T1000 (cell line): ENCODE measurements around the gene TRAF7.
A peak's percentile ranks its signal among the peaks of the same experiment; 100 is the strongest.

Experiments
- DNase-seq: peaks from one replicate; lab custom pipeline; 2025; ENCODE audit warnings: mixed read lengths; lab: John Stamatoyannopoulos, UW

TRAF7 gene

GRCh38 chr16:2147981-2148671 lies 7.5 kb upstream of the TRAF7 start, which contains the start of gene RAB26:
RAB26 (plus strand) TSS chr16:2148625; CDS start chr16:2148784, 159 bp downstream.
- peak; percentile 65 for DNase-seq

- DNase-seq, result no peak
Measured at GRCh38 chr16:2148714-2149629, 6.6 kb upstream of the TRAF7 start.

GRCh38 chr16:2149630-2150417 lies 5.8 kb upstream of the TRAF7 start:
- DNase-seq, result no peak

GRCh38 chr16:2150418-2151187 lies 5.0 kb upstream of the TRAF7 start:
- no peak for DNase-seq

DNA sequence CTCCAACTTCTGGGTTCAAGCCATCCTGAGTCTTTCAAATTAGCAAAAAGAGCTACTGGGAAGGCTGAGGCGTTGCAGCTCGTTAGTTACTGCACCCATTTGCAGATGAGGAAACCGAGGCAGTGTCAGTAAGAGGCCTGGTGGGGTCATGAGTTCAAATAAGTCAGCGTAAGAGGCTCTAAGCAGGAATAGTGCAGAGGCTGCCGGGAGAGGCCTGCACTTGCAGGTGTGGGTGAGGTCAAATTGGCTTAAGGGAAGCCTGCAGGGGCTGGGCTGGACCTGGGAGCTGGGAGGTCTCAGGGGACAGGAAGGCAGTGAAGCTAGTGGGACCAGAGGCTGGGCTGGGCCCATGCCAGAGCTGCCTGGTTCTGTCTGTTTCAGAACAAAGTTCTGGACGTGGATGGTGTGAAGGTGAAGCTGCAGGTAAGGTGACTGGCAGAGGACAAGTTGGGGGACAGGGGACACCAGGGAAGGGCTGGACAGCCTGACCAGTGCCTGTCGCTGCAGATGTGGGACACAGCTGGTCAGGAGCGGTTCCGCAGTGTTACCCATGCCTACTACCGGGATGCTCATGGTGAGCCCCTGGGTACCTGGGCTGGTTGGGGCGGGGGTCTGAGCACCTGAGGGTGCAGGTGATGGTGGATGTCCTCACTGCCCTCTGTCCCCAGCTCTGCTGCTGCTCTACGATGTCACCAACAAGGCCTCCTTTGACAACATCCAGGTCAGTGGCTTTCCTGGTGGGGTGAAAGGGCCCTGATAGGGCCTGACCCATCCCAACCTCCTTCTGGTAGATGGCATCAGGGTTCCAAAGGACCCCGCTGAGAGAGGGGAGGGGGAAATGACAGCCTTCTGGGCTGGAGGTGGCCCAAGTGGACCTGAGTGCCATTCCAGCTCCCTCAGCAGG lies 4.1 kb upstream of the TRAF7 start:
- DNase-seq, result no peak

GRCh38 chr16:2152695-2153506 lies 2.7 kb upstream of the TRAF7 start:
- no peak for DNase-seq

DNA sequence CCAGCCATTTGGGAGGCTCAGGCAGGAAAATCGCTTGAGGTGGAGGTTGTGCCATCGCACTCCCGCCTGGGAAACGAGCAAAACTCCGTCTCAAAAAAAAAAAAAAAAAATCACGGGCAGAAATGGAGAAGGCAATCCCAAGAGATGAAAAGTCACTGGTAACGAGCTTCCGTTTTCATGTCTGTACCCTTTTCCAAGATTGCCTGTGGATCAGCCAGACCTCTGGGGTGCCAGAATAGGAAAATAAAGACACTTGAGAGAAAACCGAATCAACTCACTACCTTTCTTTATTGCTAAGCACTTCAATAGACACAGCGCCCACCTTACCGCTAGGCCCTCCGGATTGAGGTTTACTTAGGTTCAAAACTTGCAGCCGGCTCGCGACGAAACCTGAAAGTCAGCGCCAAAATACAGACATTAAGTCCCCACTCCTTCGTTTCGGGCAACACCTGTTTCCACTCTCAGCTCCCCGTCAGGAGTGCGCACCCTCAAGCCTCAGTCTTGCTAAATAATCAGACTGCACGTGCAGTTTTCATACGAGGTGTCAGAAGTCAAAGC lies 970 bp upstream of the TRAF7 start:
- DNase-seq, result no peak

- no peak for DNase-seq
Measured at GRCh38 chr16:2155977-2156848, 631 bp downstream of the TRAF7 start.

DNA sequence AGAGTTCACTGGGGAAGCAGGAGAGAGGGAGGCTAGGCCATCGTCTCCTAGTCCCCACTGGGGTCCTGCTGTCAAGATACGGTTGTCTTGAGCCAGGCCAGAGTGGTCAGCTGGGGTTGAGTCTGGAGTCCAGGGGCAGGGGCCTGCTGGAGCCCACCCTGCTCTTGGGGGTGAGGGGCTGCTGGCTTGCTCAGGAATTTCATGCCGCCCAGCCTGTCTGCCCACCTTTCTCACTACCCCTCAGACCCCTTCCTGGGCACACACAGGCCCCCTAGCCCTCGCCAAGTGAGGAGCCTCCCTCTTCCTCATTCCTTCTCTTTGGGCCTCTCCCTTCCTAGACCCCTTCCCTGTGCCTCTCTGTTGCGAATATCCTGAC lies 1.3 kb downstream of the TRAF7 start:
- no peak for DNase-seq

DNA sequence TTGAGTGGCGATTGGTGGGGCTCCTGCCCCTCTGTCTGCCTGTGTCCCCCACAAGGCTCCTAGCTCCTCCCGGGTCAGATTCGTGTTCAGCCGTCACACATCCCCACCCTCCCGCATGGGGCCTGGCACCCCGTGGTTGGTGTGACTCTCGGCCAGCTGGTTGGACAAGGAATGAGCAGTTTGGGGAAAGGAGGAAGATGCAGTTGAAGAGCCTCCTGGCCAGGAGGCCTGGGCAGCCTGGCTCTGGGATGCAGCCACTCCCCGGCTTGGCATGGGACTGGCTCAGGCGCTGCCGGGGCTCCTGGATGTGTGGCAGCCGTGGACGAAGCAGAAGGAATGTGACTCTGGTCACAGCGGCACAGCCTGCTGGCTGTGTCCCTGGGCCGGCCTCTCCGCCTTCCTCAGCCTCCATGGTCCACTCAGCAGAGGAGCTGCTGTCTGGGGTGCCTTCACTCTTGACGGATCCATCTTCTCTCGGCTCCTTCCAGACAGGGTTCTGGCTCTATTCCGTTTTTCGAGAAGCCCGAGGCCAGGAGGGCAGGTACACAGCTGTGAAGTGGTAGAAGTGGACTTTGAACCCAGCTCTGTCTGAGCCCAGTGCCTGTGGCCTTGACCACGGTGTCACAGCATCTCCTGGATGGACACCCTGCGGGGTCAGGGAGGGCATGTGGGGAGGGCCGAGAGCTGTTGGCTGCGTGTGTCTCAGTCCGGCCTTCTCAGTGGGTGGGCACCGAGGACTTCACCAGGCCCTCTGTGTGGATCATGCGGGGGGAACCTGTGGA lies 2.1 kb downstream of the TRAF7 start:
- no peak for DNase-seq

DNA sequence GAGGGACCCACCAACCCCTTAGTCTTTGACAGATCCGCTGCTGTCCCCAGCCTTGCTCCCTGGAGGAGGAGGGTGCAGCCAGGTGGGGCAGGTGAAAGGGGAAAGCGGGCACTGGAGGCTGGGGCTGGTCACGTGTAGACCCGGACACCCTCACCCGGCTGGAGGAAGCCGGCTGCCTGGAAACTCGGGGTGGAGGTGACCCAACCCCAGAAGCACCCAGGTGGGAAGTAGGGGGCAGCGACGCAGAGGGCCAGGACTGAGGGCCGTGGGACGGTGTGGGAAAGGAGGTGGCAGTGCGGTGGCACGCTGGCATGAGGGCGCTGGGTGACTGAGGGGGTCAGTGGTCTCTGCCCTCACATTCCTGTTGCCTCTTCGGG lies 2.7 kb downstream of the TRAF7 start:
- no peak for DNase-seq

DNA sequence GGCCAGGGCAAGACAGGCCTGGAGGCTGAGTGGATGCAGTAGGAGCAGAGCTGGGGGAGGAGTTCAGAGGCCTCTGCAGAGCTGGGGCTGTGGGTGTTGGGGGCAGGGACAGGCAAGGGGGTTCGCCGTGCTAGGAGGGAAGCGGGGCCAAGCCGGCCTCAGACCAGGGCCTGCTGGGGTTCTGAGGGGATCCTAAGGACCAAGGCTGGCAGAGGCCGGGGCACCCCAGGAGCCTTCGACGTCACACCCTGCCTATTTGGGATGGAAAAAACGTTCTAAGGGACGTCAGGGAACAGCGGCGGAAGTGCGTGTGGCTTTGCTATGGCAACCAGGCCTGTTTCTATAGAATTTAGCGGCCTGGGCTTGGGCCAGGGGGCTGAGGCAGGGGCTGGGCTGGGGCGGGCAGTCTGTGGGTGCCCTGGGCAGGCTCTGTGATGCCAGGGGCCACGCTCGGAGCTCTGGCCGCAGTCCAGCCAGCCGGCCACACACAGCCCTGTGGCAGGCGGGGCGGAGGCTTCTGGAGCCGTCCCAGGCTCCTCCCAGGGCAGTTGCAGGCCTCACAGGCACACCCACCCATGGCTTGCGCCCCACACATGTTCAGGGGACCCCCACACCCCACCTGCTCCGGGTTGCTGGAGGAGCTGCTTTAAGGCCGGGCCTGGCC lies 3.7 kb downstream of the TRAF7 start:
- peak; percentile 25 for DNase-seq

GRCh38 chr16:2160915-2161551 lies 5.5 kb downstream of the TRAF7 start:
- DNase-seq, result no peak

- DNase-seq, result no peak
Measured at GRCh38 chr16:2161911-2162310, 6.3 kb downstream of the TRAF7 start.

- no peak for DNase-seq
Measured at GRCh38 chr16:2162676-2163118, 7.1 kb downstream of the TRAF7 start.

DNA sequence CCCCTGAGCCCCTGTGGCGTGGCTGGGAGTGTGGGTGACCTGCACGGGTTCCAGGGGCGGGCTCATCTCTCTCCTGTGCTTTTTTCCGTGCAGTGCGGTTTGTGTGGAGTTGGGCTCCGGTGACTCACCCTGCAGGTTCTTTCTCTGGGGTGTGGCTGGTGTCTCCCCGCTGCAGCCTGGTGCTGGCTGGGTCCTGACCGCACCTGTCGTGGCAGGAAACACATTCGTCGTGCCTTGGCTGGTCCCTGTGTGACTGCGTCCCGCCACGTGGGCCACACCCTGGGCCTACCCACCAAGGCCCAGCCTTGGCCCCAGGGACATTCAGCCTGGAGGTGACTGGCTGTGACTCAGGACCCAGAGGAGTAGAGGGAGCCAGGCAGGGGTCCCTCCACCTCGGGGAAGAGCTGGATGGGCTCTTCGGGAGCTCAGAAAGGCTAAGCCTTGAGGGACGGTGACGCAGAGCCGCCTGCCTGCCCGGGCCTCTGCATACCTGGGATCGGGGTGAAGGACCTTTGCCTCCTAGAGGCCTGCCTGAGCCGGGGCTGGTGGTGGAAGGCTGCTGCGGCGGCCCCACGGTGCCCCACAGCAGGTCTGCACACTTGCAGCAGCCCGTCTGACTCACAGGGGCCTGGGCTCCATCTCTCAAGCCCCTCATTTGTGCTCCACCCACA lies 7.8 kb downstream of the TRAF7 start:
- no peak for DNase-seq
